Measurements from ENCODE around the gene SLC2A6.

SLC2A6 gene

GRCh38 chr9:133454943-133455673 lies 23.8 kb downstream of the SLC2A6 start:
- Histone ChIP-seq H3K36me3 (ENCODE audit: insufficient read depth, low read length) (no peaks in the 10 kb centered on the region), H3K79me2 (ENCODE audit: insufficient read depth, low read length) (no peaks in the 10 kb centered on the region), H3K9me2 (replicated peaks; ENCODE audit: low read depth, low read length) (no peaks in the 10 kb centered on the region), H3K9me3 (ENCODE audit: insufficient read depth, low read depth, low read length) (no peaks in the 10 kb centered on the region), H3K27me3 (ENCODE audit: insufficient read depth, low read length, poor library complexity, severe bottlenecking) (no peaks in the 10 kb centered on the region), H2AFZ (ENCODE audit: low read length) (no peak overlapping the region), H4K20me1 (ENCODE audit: insufficient read depth, low read length, poor library complexity, severe bottlenecking) (no peaks in the 10 kb centered on the region), H3K9ac (ENCODE audit: low read depth, low read length, poor library complexity, severe bottlenecking) (no peak overlapping the region), H3K4me3 (ENCODE audit: low read length, poor library complexity, severe bottlenecking) (no peak overlapping the region), H3K4me1 (ENCODE audit: insufficient read depth, low read length, poor library complexity, severe bottlenecking) (peaks cover 8% of the 10 kb centered on the region), H3K4me2 (ENCODE audit: low read depth, low read length, poor library complexity, severe bottlenecking) (no peak overlapping the region), H3F3A (ENCODE audit: low read depth) (no peaks in the 10 kb centered on the region)
- TF ChIP-seq CTCF (conservative IDR thresholded peaks at IDR 0.05; ENCODE audit: low read length) (no peak), EZH2phosphoT487 (IDR thresholded peaks at IDR 0.05; ENCODE audit: borderline replicate concordance) (no peak)

- Histone ChIP-seq H3K4me2 (ENCODE audit: low read depth, low read length, poor library complexity, severe bottlenecking) (no peak overlapping the region), H3K9ac (ENCODE audit: low read depth, low read length, poor library complexity, severe bottlenecking) (no peak overlapping the region), H3K79me2 (ENCODE audit: insufficient read depth, low read length) (no peaks in the 10 kb centered on the region), H3K4me1 (ENCODE audit: insufficient read depth, low read length, poor library complexity, severe bottlenecking) (peaks cover 7% of the 10 kb centered on the region), H3K4me3 (ENCODE audit: low read length, poor library complexity, severe bottlenecking) (no peak overlapping the region), H4K20me1 (ENCODE audit: insufficient read depth, low read length, poor library complexity, severe bottlenecking) (no peaks in the 10 kb centered on the region), H3K9me2 (replicated peaks; ENCODE audit: low read depth, low read length) (no peaks in the 10 kb centered on the region), H3K9me3 (ENCODE audit: insufficient read depth, low read depth, low read length) (no peaks in the 10 kb centered on the region), H2AFZ (ENCODE audit: low read length) (no peak overlapping the region), H3F3A (ENCODE audit: low read depth) (no peaks in the 10 kb centered on the region), H3K27me3 (ENCODE audit: insufficient read depth, low read length, poor library complexity, severe bottlenecking) (no peaks in the 10 kb centered on the region), H3K36me3 (ENCODE audit: insufficient read depth, low read length) (no peaks in the 10 kb centered on the region)
- no peak for TF ChIP-seq EZH2phosphoT487 (IDR thresholded peaks at IDR 0.05; ENCODE audit: borderline replicate concordance)
- TF ChIP-seq CTCF (conservative IDR thresholded peaks at IDR 0.05; ENCODE audit: low read length): no peak
Measured at GRCh38 chr9:133454325-133454724, 24.6 kb downstream of the SLC2A6 start.

DNA sequence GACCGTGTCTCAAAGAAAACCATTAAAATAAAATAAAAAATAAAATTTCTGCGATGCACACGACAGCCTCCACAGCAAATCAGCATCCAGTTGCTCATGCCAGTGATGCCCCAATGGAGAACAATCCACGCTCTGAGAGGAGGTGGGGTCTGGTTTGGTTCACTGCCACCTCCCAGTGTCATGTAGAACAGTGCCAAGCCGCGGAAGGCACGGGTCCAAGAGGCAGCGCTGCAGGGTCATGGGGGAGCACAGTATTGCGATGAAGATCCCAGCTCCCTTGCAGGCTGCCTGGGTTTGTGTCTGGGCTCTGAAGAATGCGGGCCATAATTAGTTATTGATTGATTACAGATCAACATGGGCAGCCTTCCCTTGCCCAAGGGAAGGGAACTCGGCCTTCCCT lies 25.2 kb downstream of the SLC2A6 start:
- Histone ChIP-seq H3K4me3 (ENCODE audit: low read length, poor library complexity, severe bottlenecking) (no peak overlapping the region), H3K4me1 (ENCODE audit: insufficient read depth, low read length, poor library complexity, severe bottlenecking) (no peaks in the 10 kb centered on the region), H3K9ac (ENCODE audit: low read depth, low read length, poor library complexity, severe bottlenecking) (no peak overlapping the region), H3F3A (ENCODE audit: low read depth) (no peaks in the 10 kb centered on the region), H3K27me3 (ENCODE audit: insufficient read depth, low read length, poor library complexity, severe bottlenecking) (no peaks in the 10 kb centered on the region), H4K20me1 (ENCODE audit: insufficient read depth, low read length, poor library complexity, severe bottlenecking) (no peaks in the 10 kb centered on the region), H3K9me2 (replicated peaks; ENCODE audit: low read depth, low read length) (no peaks in the 10 kb centered on the region), H3K9me3 (ENCODE audit: insufficient read depth, low read depth, low read length) (no peaks in the 10 kb centered on the region), H3K36me3 (ENCODE audit: insufficient read depth, low read length) (no peaks in the 10 kb centered on the region), H2AFZ (ENCODE audit: low read length) (no peak overlapping the region), H3K79me2 (ENCODE audit: insufficient read depth, low read length) (no peaks in the 10 kb centered on the region), H3K4me2 (ENCODE audit: low read depth, low read length, poor library complexity, severe bottlenecking) (no peak overlapping the region)
- no peak for TF ChIP-seq EZH2phosphoT487 (IDR thresholded peaks at IDR 0.05; ENCODE audit: borderline replicate concordance)
- TF ChIP-seq CTCF (conservative IDR thresholded peaks at IDR 0.05; ENCODE audit: low read length): no peak
